Progenitor cell of endocrine pancreas (in vitro differentiated cells): ENCODE results near the gene CAND2. TPM values are rescaled to one million over a fixed set of nuclear protein-coding genes. Genes with fewer than 3 reads are reported as not detected.

ENCODE experiments used
- DNase-seq: peaks from one replicate; pipeline ENCODE4 v3.0.0; 2021; ENCODE audit warnings: low spot score; ENCODE audit not compliant: unreplicated experiment
- H3K27ac Mint-ChIP-seq: 2 replicates; pipeline ENCODE4 v1.8.0; 2021; ENCODE audit warnings: mild to moderate bottlenecking, moderate library complexity, mixed read lengths
- H3K27me3 Mint-ChIP-seq: 2 replicates; pipeline ENCODE4 v1.8.0; 2021; ENCODE audit warnings: mixed read lengths
- H3K36me3 Mint-ChIP-seq: 2 replicates; pipeline ENCODE4 v1.8.0; 2022; ENCODE audit warnings: mixed read lengths; ENCODE audit not compliant: insufficient read depth
- H3K4me1 Mint-ChIP-seq: 2 replicates; pipeline ENCODE4 v1.8.0; 2021; ENCODE audit warnings: low read depth, mixed read lengths
- H3K4me3 Mint-ChIP-seq: 2 replicates; pipeline ENCODE4 v1.8.0; 2021; ENCODE audit warnings: low read depth, mild to moderate bottlenecking, moderate library complexity, mixed read lengths
- H3K9me3 Mint-ChIP-seq: 2 replicates; pipeline ENCODE4 v1.8.0; 2021; ENCODE audit warnings: low read depth, mixed read lengths
- CTCF ChIP-seq: fragments of 200-600 bp; sonication (generic); IDR thresholded peaks from one replicate; pipeline ENCODE4 v1.5.0; 2021; ENCODE audit warnings: antibody characterized with exemption, mild to moderate bottlenecking; ENCODE audit not compliant: unreplicated experiment
- long read RNA-seq: library from polyadenylated mRNA; unstranded; transcript quantifications from one replicate; pipeline ENCODE4 v2.0.0, GENCODE V29; 2020
- total RNA-seq: library from RNA; stranded (reverse); gene quantifications from 2 replicates; pipeline ENCODE4 v1.2.1, GENCODE V29; 2021

Gene CAND2
- total RNA-seq = 7.9 and 11.0 TPM in 2 replicates
- long read RNA-seq, full-length matches to known transcripts = 1 of 7 reads
- long read RNA-seq, partial matches to known transcripts = 4 of 7 reads
- long read RNA-seq, other reads (novel, unspliced or antisense) = 2 of 7 reads

GRCh38 chr3:12796171-12797123 lies at the start of gene CAND2:
Gene CAND2, plus strand, starts transcription at chr3:12796680. Its CDS starts 41 bp downstream, at chr3:12796721.
- Mint-ChIP-seq H3K27me3 (peaks cover 4% of the 10 kb centered on the region), H3K4me3 (peak within 1 kb of the TSS; percentile 83), H3K9me3 (no peaks in the 10 kb centered on the region), H3K27ac (peak within 1 kb of the TSS; percentile 88), H3K36me3 (no peaks in the 10 kb centered on the region), H3K4me1 (no peaks in the 10 kb centered on the region)
- no peak for TF ChIP-seq CTCF
- peak; percentile 44 for DNase-seq

- no peaks in the 10 kb centered on the region for H3K4me1 Mint-ChIP-seq
- TF ChIP-seq CTCF = no peak
- peaks cover 3% of the 10 kb centered on the region for H3K27me3 Mint-ChIP-seq
- H3K9me3 Mint-ChIP-seq = no peaks in the 10 kb centered on the region
- H3K4me3 Mint-ChIP-seq = no peak overlapping the region
- H3K27ac Mint-ChIP-seq = no peak overlapping the region
- no peaks in the 10 kb centered on the region for H3K36me3 Mint-ChIP-seq
- DNase-seq = no peak
Observed at GRCh38 chr3:12748477-12748876, 48.0 kb upstream of the CAND2 start.

- no peak for DNase-seq
- Mint-ChIP-seq H3K27ac (no peak overlapping the region), H3K36me3 (no peaks in the 10 kb centered on the region), H3K9me3 (no peaks in the 10 kb centered on the region), H3K27me3 (peaks cover 3% of the 10 kb centered on the region), H3K4me1 (no peaks in the 10 kb centered on the region), H3K4me3 (no peak overlapping the region)
- no peak for TF ChIP-seq CTCF
Observed at GRCh38 chr3:12750223-12750622, 46.3 kb upstream of the CAND2 start.

GRCh38 chr3:12750658-12751071 lies 45.8 kb upstream of the CAND2 start:
- Mint-ChIP-seq H3K4me3 (no peak overlapping the region), H3K36me3 (no peaks in the 10 kb centered on the region), H3K27me3 (peaks cover 3% of the 10 kb centered on the region), H3K27ac (no peak overlapping the region), H3K9me3 (no peaks in the 10 kb centered on the region), H3K4me1 (no peaks in the 10 kb centered on the region)
- DNase-seq = no peak
- no peak for TF ChIP-seq CTCF

- Mint-ChIP-seq H3K4me1 (no peaks in the 10 kb centered on the region), H3K27me3 (peaks cover 4% of the 10 kb centered on the region), H3K9me3 (no peaks in the 10 kb centered on the region), H3K27ac (no peak overlapping the region), H3K36me3 (no peaks in the 10 kb centered on the region), H3K4me3 (no peak overlapping the region)
- no peak for TF ChIP-seq CTCF
- no peak for DNase-seq
Observed at GRCh38 chr3:12751571-12751970, 44.9 kb upstream of the CAND2 start.
